ENCODE results near the gene TIRAP. TPM values are rescaled to one million over a fixed set of nuclear protein-coding genes. Genes with fewer than 3 reads are reported as not detected.

Gene TIRAP
- total and polyA plus RNA-seq, 3 donors from 2014 or later, result 3.6 to 5.9 (median 5.7) TPM

- no peak overlapping the region for H3K27ac ChIP-seq
- no peak for TF ChIP-seq CTCF (IDR thresholded peaks at IDR 0.05)
- no peak for TF ChIP-seq POLR2A (IDR thresholded peaks at IDR 0.05)
- H3K4me1 ChIP-seq, result peaks cover 20% of the 10 kb centered on the region
- no peaks in the 10 kb centered on the region for H3K9me3 ChIP-seq
- DNase-seq, result no peak
- H3K27me3 ChIP-seq, result no peaks in the 10 kb centered on the region
- 63 to 67% methylated on average over 9 of the region's 9 CpGs for WGBS, 2 donors
- no peak overlapping the region for H3K4me3 ChIP-seq
- intact Hi-C loops (cut with DNase I; ENCODE audit: low total_unique reads), result no loop called here
- H3K36me3 ChIP-seq (ENCODE audit: low read depth, missing control alignments), result no peaks in the 10 kb centered on the region
Measured at GRCh38 chr11:126328938-126329643, 46.2 kb downstream of the TIRAP start.

- no peaks in the 10 kb centered on the region for H3K27me3 ChIP-seq
- no peak for DNase-seq
- WGBS, 2 donors, result 88 to 94% methylated on average over 11 of the region's 11 CpGs
- no peaks in the 10 kb centered on the region for H3K9me3 ChIP-seq
- peaks cover 20% of the 10 kb centered on the region for H3K4me1 ChIP-seq
- no peak overlapping the region for H3K4me3 ChIP-seq
- TF ChIP-seq POLR2A (IDR thresholded peaks at IDR 0.05) (no peak), CTCF (IDR thresholded peaks at IDR 0.05) (no peak)
- H3K27ac ChIP-seq, result no peak overlapping the region
- intact Hi-C loops (cut with DNase I; ENCODE audit: low total_unique reads), result no loop called here
- no peaks in the 10 kb centered on the region for H3K36me3 ChIP-seq (ENCODE audit: low read depth, missing control alignments)
Measured at GRCh38 chr11:126329644-126330211, 46.8 kb downstream of the TIRAP start.

GRCh38 chr11:126331286-126331685 lies 48.4 kb downstream of the TIRAP start:
- H3K27me3 ChIP-seq, result no peaks in the 10 kb centered on the region
- peaks cover 25% of the 10 kb centered on the region for H3K4me1 ChIP-seq
- DNase-seq, result no peak
- 96 to 100% methylated on average over 6 to 13 of the region's 13 CpGs for WGBS, 2 donors
- H3K27ac ChIP-seq, result no peak overlapping the region
- H3K9me3 ChIP-seq, result no peaks in the 10 kb centered on the region
- H3K36me3 ChIP-seq (ENCODE audit: low read depth, missing control alignments), result no peaks in the 10 kb centered on the region
- TF ChIP-seq POLR2A (IDR thresholded peaks at IDR 0.05) (no peak), CTCF (IDR thresholded peaks at IDR 0.05) (no peak)
- intact Hi-C loops (cut with DNase I; ENCODE audit: low total_unique reads), result no loop called here
- H3K4me3 ChIP-seq, result no peak overlapping the region

- TF ChIP-seq CTCF (IDR thresholded peaks at IDR 0.05) (no peak), POLR2A (IDR thresholded peaks at IDR 0.05) (no peak)
- Histone ChIP-seq H3K4me3 (no peak overlapping the region), H3K36me3 (ENCODE audit: low read depth, missing control alignments) (no peaks in the 10 kb centered on the region), H3K27me3 (no peaks in the 10 kb centered on the region), H3K9me3 (no peaks in the 10 kb centered on the region), H3K4me1 (peaks cover 25% of the 10 kb centered on the region), H3K27ac (peak overlapping the region; percentile 9 to 10)
- 50 to 60% methylated on average over 4 to 5 of the region's 5 CpGs for WGBS, 2 donors
- DNase-seq, result peak; percentile 86
- intact Hi-C loops (cut with DNase I; ENCODE audit: low total_unique reads), result no loop called here
Measured at GRCh38 chr11:126332221-126332711, 49.4 kb downstream of the TIRAP start.

All from testis (tissue), 3 donors.